GM10847 (cell line): ENCODE data around the gene MOCS3.

Source experiments
- POLR2A ChIP-seq: IDR thresholded peaks from 2 replicates; pipeline ENCODE4 v1.6.1; 2011; ENCODE audit not compliant: insufficient read length; ENCODE audit errors: extremely low read depth

MOCS3 gene

GRCh38 chr20:50929299-50930138, 29.1 kb upstream of the MOCS3 start:
- no peak for TF ChIP-seq POLR2A

GRCh38 chr20:50930139-50930975, 28.3 kb upstream of the MOCS3 start:
- no peak for TF ChIP-seq POLR2A

- peak; percentile 12 for TF ChIP-seq POLR2A
These were observed 27.7 kb upstream of the MOCS3 start for GRCh38 chr20:50930976-50931305.

GRCh38 chr20:50931306-50932015, 27.2 kb upstream of the MOCS3 start, which contains the start of gene ADNP:
TSS of gene ADNP (minus strand) at chr20:50931437. CDS start at chr20:50903996, 27,441 bp downstream.
- TF ChIP-seq POLR2A, result peak; percentile 58

- TF ChIP-seq POLR2A, result no peak
These were observed 26.6 kb upstream of the MOCS3 start for GRCh38 chr20:50932016-50932485.

GRCh38 chr20:50932691-50933280, 25.8 kb upstream of the MOCS3 start:
- TF ChIP-seq POLR2A, result no peak

GRCh38 chr20:50933589-50933988, 25.0 kb upstream of the MOCS3 start:
- no peak for TF ChIP-seq POLR2A

- no peak for TF ChIP-seq POLR2A
These were observed 15.5 kb upstream of the MOCS3 start for GRCh38 chr20:50943069-50943468.

GRCh38 chr20:50948132-50948785, 10.4 kb upstream of the MOCS3 start:
- TF ChIP-seq POLR2A, result no peak

GRCh38 chr20:50953196-50953595, 5.4 kb upstream of the MOCS3 start:
- TF ChIP-seq POLR2A, result no peak

- no peak for TF ChIP-seq POLR2A
These were observed 4.8 kb upstream of the MOCS3 start for GRCh38 chr20:50953821-50954220.

GRCh38 chr20:50957276-50957675, 1.3 kb upstream of the MOCS3 start:
- TF ChIP-seq POLR2A, result no peak

- TF ChIP-seq POLR2A, result peak; percentile 94
These were observed 612 bp upstream of the MOCS3 start, which contains the start of gene DPM1 for GRCh38 chr20:50957798-50958614. TSS of gene DPM1 (minus strand) at chr20:50958532. CDS start at chr20:50958523, 9 bp downstream.
